Upper lobe of left lung (tissue), 4 donors: Measurements from ENCODE around the gene NR0B2.

Source experiments
- POLR2A ChIP-seq, 4 donors: fragments of 450-650 bp; IDR thresholded peaks; one replicate each; pipeline ENCODE4 v1.5.1; 2016 to 2017; ENCODE audit warnings: antibody characterized with exemption in 4 of 4, mild to moderate bottlenecking in 2 of 4
- TF ChIP-seq, protein P1 (sequence below), 6 experiments: fragments of 450-650 bp in 4 of 6; fragments of 200-600 bp in 2 of 6; sonication (generic) in 2 of 6; IDR thresholded peaks; one replicate each; pipeline ENCODE4 v1.5.1; 2016 to 2019; ENCODE audit warnings: antibody characterized with exemption in 6 of 6

DNA sequence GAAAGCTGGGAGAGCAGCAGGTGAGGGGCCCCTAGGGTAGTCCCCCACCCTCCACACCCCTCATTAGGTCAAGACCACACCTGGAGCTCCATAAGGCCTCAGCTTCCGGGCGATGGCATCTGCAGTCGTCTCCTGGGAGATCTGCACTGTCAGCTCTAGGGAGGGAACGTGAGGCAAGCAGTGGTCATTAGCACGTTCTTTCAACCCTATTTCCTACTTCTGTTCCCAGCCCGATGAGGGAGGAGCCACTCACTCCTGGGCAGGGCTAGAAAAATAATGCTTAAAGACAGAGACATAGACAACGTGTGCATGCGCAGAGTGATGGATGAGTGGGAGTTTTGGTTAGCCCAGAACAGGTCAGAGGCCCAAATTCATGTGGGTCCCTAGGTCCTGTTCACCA is 36.8 kb upstream of the NR0B2 start:
- TF ChIP-seq, protein P1, sequence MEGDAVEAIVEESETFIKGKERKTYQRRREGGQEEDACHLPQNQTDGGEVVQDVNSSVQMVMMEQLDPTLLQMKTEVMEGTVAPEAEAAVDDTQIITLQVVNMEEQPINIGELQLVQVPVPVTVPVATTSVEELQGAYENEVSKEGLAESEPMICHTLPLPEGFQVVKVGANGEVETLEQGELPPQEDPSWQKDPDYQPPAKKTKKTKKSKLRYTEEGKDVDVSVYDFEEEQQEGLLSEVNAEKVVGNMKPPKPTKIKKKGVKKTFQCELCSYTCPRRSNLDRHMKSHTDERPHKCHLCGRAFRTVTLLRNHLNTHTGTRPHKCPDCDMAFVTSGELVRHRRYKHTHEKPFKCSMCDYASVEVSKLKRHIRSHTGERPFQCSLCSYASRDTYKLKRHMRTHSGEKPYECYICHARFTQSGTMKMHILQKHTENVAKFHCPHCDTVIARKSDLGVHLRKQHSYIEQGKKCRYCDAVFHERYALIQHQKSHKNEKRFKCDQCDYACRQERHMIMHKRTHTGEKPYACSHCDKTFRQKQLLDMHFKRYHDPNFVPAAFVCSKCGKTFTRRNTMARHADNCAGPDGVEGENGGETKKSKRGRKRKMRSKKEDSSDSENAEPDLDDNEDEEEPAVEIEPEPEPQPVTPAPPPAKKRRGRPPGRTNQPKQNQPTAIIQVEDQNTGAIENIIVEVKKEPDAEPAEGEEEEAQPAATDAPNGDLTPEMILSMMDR (IDR thresholded peaks at IDR 0.05), result no peak
- TF ChIP-seq POLR2A (IDR thresholded peaks at IDR 0.05), result no peak
